Mesothelial cell of epicardium (in vitro differentiated cells): ENCODE data around the gene ASCL5. TPM values are rescaled to one million over a fixed set of nuclear protein-coding genes. Genes with fewer than 3 reads are reported as not detected.

ENCODE experiments used
- DNase-seq, 2 experiments: peaks; one replicate each; pipeline ENCODE4 v3.0.0; 2021; ENCODE audit warnings: low spot score in 2 of 2; ENCODE audit not compliant: unreplicated experiment in 2 of 2
- H3K27ac Mint-ChIP-seq: 2 replicates; pipeline ENCODE4 v1.8.0; 2021; ENCODE audit warnings: mixed read lengths
- H3K27me3 Mint-ChIP-seq: 2 replicates; pipeline ENCODE4 v1.8.0; 2021; ENCODE audit warnings: low read depth, mixed read lengths
- H3K36me3 Mint-ChIP-seq: 2 replicates; pipeline ENCODE4 v1.8.0; 2021; ENCODE audit warnings: mixed read lengths
- H3K4me1 Mint-ChIP-seq: 2 replicates; pipeline ENCODE4 v1.8.0; 2021; ENCODE audit warnings: mixed read lengths
- H3K4me3 Mint-ChIP-seq: 2 replicates; pipeline ENCODE4 v1.8.0; 2021; ENCODE audit warnings: mild to moderate bottlenecking, moderate library complexity, mixed read lengths
- H3K9me3 Mint-ChIP-seq: 2 replicates; pipeline ENCODE4 v1.8.0; 2021; ENCODE audit warnings: mixed read lengths
- total RNA-seq: library from RNA; stranded (reverse); gene quantifications from 3 replicates; pipeline ENCODE4 v1.2.1, GENCODE V29; 2021
- TF ChIP-seq, protein P1 (sequence below): fragments of 200-600 bp; sonication (generic); IDR thresholded peaks from one replicate; pipeline ENCODE4 v1.5.0; 2021; ENCODE audit warnings: antibody characterized with exemption; ENCODE audit not compliant: unreplicated experiment

Gene ASCL5
- total RNA-seq, 1 donor from 2014 or later = not detected

DNA sequence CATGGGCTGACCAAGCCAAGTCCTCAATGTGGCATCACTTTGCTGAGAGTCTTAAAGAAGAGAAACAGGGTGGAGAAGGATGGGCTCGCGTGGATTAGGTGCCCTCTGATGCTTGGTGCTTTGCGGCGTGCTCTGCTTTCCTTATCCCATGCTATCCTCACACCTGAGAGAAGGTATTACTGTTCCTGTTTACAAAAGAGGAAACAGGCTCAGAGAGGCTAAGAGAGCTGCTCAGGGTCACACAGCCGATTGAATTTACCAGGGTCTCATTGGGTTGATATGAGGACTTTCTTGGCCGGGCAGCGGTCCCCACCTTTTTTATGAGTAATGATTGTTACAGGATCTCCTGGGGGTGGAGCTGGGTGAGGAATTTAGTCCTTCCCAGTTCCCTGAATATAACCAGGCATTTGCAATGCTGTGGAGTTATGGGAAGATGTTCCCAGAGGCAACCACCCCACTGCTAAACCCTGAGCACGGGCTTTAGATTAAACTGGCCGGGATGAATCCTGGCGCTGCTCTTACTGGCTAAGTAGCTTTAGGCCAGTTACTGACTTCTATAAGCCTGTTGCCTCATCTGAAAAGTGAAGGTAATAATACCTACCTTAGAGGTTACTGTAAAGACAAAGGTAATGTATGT, 4.5 kb downstream of the ASCL5 start:
- no peak for DNase-seq
- no peaks in the 10 kb centered on the region for H3K9me3 Mint-ChIP-seq
- H3K36me3 Mint-ChIP-seq = no peaks in the 10 kb centered on the region
- peaks cover 6% of the 10 kb centered on the region for H3K4me1 Mint-ChIP-seq
- H3K27me3 Mint-ChIP-seq = peaks cover 55% of the 10 kb centered on the region
- TF ChIP-seq, protein P1, sequence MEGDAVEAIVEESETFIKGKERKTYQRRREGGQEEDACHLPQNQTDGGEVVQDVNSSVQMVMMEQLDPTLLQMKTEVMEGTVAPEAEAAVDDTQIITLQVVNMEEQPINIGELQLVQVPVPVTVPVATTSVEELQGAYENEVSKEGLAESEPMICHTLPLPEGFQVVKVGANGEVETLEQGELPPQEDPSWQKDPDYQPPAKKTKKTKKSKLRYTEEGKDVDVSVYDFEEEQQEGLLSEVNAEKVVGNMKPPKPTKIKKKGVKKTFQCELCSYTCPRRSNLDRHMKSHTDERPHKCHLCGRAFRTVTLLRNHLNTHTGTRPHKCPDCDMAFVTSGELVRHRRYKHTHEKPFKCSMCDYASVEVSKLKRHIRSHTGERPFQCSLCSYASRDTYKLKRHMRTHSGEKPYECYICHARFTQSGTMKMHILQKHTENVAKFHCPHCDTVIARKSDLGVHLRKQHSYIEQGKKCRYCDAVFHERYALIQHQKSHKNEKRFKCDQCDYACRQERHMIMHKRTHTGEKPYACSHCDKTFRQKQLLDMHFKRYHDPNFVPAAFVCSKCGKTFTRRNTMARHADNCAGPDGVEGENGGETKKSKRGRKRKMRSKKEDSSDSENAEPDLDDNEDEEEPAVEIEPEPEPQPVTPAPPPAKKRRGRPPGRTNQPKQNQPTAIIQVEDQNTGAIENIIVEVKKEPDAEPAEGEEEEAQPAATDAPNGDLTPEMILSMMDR = no peak
- H3K4me3 Mint-ChIP-seq = no peak overlapping the region
- no peak overlapping the region for H3K27ac Mint-ChIP-seq

GRCh38 chr1:201119206-201120197, 7.5 kb downstream of the ASCL5 start:
- DNase-seq = peak in 1 of 2 experiments; percentile 48
- Mint-ChIP-seq H3K27ac (no peak overlapping the region), H3K4me1 (no peaks in the 10 kb centered on the region), H3K4me3 (no peak overlapping the region), H3K27me3 (peaks cover 74% of the 10 kb centered on the region), H3K9me3 (no peaks in the 10 kb centered on the region), H3K36me3 (no peaks in the 10 kb centered on the region)
- TF ChIP-seq, protein P1 = peak; percentile 50

DNA sequence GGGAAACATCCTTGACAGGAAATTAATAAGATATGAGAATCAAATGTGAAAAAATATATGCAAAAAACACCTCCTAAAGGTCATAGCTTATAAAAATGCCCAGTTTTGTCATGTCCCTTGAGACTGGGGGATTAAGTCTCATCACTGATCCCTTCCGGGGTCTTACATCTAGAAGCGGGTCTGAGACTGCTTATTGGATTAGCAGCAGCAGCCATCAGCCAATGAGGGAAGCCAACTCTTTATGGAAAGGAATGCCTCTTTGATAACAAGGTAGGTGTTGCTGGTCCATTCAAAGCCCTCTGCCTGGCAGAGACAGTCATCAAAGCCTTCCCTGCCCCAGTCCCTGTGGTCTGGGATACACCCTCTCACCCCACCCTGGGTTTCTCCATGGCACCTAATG, 10.9 kb downstream of the ASCL5 start:
- no peak overlapping the region for H3K27ac Mint-ChIP-seq
- H3K36me3 Mint-ChIP-seq = no peaks in the 10 kb centered on the region
- H3K4me3 Mint-ChIP-seq = no peak overlapping the region
- H3K4me1 Mint-ChIP-seq = no peaks in the 10 kb centered on the region
- no peaks in the 10 kb centered on the region for H3K9me3 Mint-ChIP-seq
- H3K27me3 Mint-ChIP-seq = peaks cover 58% of the 10 kb centered on the region
- TF ChIP-seq, protein P1 = no peak
- DNase-seq = no peak

DNA sequence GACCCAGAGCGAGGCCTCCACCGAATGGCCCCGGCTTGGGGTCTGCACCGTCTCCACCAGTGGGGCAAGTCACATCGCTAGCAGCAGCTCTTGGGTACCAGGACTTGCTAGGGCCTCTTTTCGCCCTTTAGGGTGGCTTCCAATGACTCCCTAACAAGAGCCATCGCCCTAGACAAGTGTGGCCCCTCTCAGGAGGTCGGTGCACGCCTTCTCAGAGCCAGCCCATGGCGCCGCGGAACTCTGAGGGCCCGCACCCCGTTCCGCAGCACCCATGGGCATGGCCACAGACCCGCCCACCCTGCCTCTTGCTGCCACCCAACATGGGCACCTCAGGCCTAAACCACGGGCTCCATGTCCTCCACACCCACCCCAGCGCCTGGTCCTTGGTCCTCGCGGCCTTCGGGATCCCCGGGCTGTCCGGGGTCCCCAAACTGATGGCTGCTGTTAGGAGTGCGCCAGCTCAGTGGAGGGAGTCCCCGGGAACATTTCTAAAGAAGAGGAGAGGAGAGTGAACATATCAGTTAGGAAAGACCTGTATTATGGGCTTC, 11.5 kb downstream of the ASCL5 start:
- Mint-ChIP-seq H3K4me3 (no peak overlapping the region), H3K4me1 (no peaks in the 10 kb centered on the region), H3K36me3 (no peaks in the 10 kb centered on the region), H3K9me3 (no peaks in the 10 kb centered on the region), H3K27ac (no peak overlapping the region), H3K27me3 (peaks cover 54% of the 10 kb centered on the region)
- DNase-seq = no peak
- TF ChIP-seq, protein P1 = no peak

GRCh38 chr1:201114245-201115131, 12.5 kb downstream of the ASCL5 start:
- Mint-ChIP-seq H3K9me3 (no peaks in the 10 kb centered on the region), H3K36me3 (no peaks in the 10 kb centered on the region), H3K4me3 (peak overlapping the region; percentile 73), H3K4me1 (no peaks in the 10 kb centered on the region), H3K27ac (no peak overlapping the region), H3K27me3 (peaks cover 45% of the 10 kb centered on the region)
- DNase-seq = peak; percentile 61 to 88
- TF ChIP-seq, protein P1 = peak; percentile 76
